Testis (tissue), 2 donors: ENCODE results near the gene PTPN12.

Experiments used
- CTCF ChIP-seq, 3 experiments: fragments of 450-650 bp in 2 of 3; fragments of 200-600 bp in 1 of 3; sonication (generic) in 1 of 3; IDR thresholded peaks; one replicate each; pipeline ENCODE4 v1.5.1; 2016 to 2019; ENCODE audit warnings: antibody characterized with exemption in 3 of 3, mild to moderate bottlenecking in 2 of 3, moderate library complexity in 1 of 3
- POLR2A ChIP-seq: fragments of 450-650 bp; IDR thresholded peaks from one replicate; pipeline ENCODE4 v1.6.1; 2017; ENCODE audit warnings: antibody characterized with exemption, mild to moderate bottlenecking, moderate library complexity

- TF ChIP-seq CTCF (IDR thresholded peaks at IDR 0.05) (no peak), POLR2A (no peak)
Measured at GRCh38 chr7:77548206-77548605, 11.1 kb downstream of the PTPN12 start.
